Activated CD8-positive, alpha-beta memory T cell treated with anti-CD3 and anti-CD28 coated beads, Interleukin-2, amount 50 U/mL, for 1 hour (primary cell): ENCODE results near the gene HDAC11.
A peak's percentile ranks its signal among the peaks of the same experiment; 100 is the strongest.
"Not testable (repeated sequence)": the region's sequence is repeated elsewhere in the genome, so short reads cannot be mapped to it uniquely, and the experiment has no call there.

Source experiments
- DNase-seq: peaks from one replicate; pipeline ENCODE4 v3.0.0-alpha.2; 2020; ENCODE audit errors: extremely low read depth

Gene HDAC11

GRCh38 chr3:13492976-13493866 lies 13.1 kb downstream of the HDAC11 start:
- DNase-seq: no peak

- no peak for DNase-seq
Measured at GRCh38 chr3:13493867-13494441, 13.8 kb downstream of the HDAC11 start.

- DNase-seq: no peak
Measured at GRCh38 chr3:13494463-13495350, 14.6 kb downstream of the HDAC11 start.

GRCh38 chr3:13495351-13495813 lies 15.3 kb downstream of the HDAC11 start:
- no peak for DNase-seq

- peak; percentile 28 for DNase-seq
Measured at GRCh38 chr3:13495921-13496723, 16.0 kb downstream of the HDAC11 start.

- no peak for DNase-seq
Measured at GRCh38 chr3:13496879-13497278, 16.8 kb downstream of the HDAC11 start.

- DNase-seq: no peak
Measured at GRCh38 chr3:13497386-13497785, 17.3 kb downstream of the HDAC11 start.

- no peak for DNase-seq
Measured at GRCh38 chr3:13498354-13499060, 18.4 kb downstream of the HDAC11 start.

GRCh38 chr3:13499246-13499645 lies 19.1 kb downstream of the HDAC11 start:
- not testable (repeated sequence) for DNase-seq

- DNase-seq: no peak
Measured at GRCh38 chr3:13500133-13500885, 20.2 kb downstream of the HDAC11 start.

- no peak for DNase-seq
Measured at GRCh38 chr3:13501056-13501455, 20.9 kb downstream of the HDAC11 start.

- no peak for DNase-seq
Measured at GRCh38 chr3:13501521-13501920, 21.4 kb downstream of the HDAC11 start.

GRCh38 chr3:13501958-13502790 lies 22.1 kb downstream of the HDAC11 start:
- no peak for DNase-seq

GRCh38 chr3:13502791-13503060 lies 22.6 kb downstream of the HDAC11 start:
- DNase-seq: no peak

GRCh38 chr3:13504161-13504831 lies 24.2 kb downstream of the HDAC11 start:
- no peak for DNase-seq

- no peak for DNase-seq
Measured at GRCh38 chr3:13505147-13506130, 25.3 kb downstream of the HDAC11 start.

- no peak for DNase-seq
Measured at GRCh38 chr3:13506239-13506638, 26.1 kb downstream of the HDAC11 start.

- no peak for DNase-seq
Measured at GRCh38 chr3:13506680-13507079, 26.6 kb downstream of the HDAC11 start.
